H1 (cell line): ENCODE data around the gene TK2. TPM values are rescaled to one million over a fixed set of nuclear protein-coding genes. Genes with fewer than 3 reads are reported as not detected.
A peak's percentile ranks its signal among the peaks of the same experiment; 100 is the strongest.

Experiments used
- CTCF ChIA-PET: fragments of 300-600 bp; sonication (Branson Sonifier 250); formaldehyde crosslinking; loops from one replicate; lab custom pipeline; 2021; ENCODE audit not compliant: partially characterized antibody; lab: Charles Lee
- POLR2A ChIA-PET: fragments of 300-600 bp; sonication (Branson Sonifier 250); formaldehyde crosslinking; loops from one replicate; lab custom pipeline; 2021; ENCODE audit warnings: inconsistent platforms; ENCODE audit not compliant: partially characterized antibody; lab: Charles Lee
- DNase-seq, 2 experiments: peaks; one replicate each; pipeline versions ENCODE4 v3.0.0 to v3.0.0-alpha.2; 2010 to 2022; ENCODE audit warnings: low spot score in 2 of 2, low read depth in 1 of 2, mixed read lengths in 1 of 2
- FAIRE-seq: peaks from 2 replicates; lab custom pipeline; 2011; peaks lifted over from hg19 to GRCh38; lab: Jason Lieb, UNC
- H2AFZ ChIP-seq: 2 replicates; pipeline ENCODE4 v1.8.1; 2012; ENCODE audit warnings: low read length, inconsistent platforms
- H2AK5ac ChIP-seq: 2 replicates; pipeline ENCODE4 v1.6.1; 2013; ENCODE audit warnings: low read depth, low read length
- H2BK120ac ChIP-seq: replicated peaks from 2 replicates; pipeline ENCODE3; 2013; ENCODE audit warnings: low read depth, low read length, inconsistent platforms
- H2BK12ac ChIP-seq: 2 replicates; pipeline ENCODE4 v1.6.1; 2013; ENCODE audit warnings: low read depth, low read length
- H2BK15ac ChIP-seq: 2 replicates; pipeline ENCODE4 v1.6.1; 2013; ENCODE audit warnings: low read length
- H2BK20ac ChIP-seq: 2 replicates; pipeline ENCODE4 v1.6.1; 2013; ENCODE audit warnings: low read length
- H2BK5ac ChIP-seq: 2 replicates; pipeline ENCODE4 v1.6.1; 2013; ENCODE audit warnings: low read depth, low read length
- H3K14ac ChIP-seq: 2 replicates; pipeline ENCODE4 v1.6.1; 2013; ENCODE audit warnings: inconsistent platforms; ENCODE audit not compliant: insufficient read length
- H3K18ac ChIP-seq: 2 replicates; pipeline ENCODE4 v1.6.1; 2013; ENCODE audit warnings: low read length; ENCODE audit errors: extremely low read depth
- H3K23ac ChIP-seq: 2 replicates; pipeline ENCODE4 v1.6.1; 2013; ENCODE audit warnings: inconsistent platforms; ENCODE audit not compliant: insufficient read length
- H3K23me2 ChIP-seq: 2 replicates; pipeline ENCODE4 v1.6.1; 2013; ENCODE audit warnings: low read depth, low read length
- H3K27ac ChIP-seq: 2 replicates; pipeline ENCODE4 v1.6.1; 2011; ENCODE audit warnings: low read depth, low read length, inconsistent platforms
- H3K27me3 ChIP-seq, 4 experiments: replicated peaks in 1 of 4; 1 replicate in 1 of 4; 2 replicates in 3 of 4; pipeline versions ENCODE4 v1.6.1 to v1.8.1; 2011 to 2013; ENCODE audit warnings: low read length in 3 of 4, mild to moderate bottlenecking in 3 of 4, inconsistent platforms in 2 of 4, mixed read lengths in 2 of 4, moderate library complexity in 1 of 4; ENCODE audit not compliant: control insufficient read depth in 3 of 4, insufficient read depth in 3 of 4; ENCODE audit errors: extremely low read depth in 1 of 4
- H3K36me3 ChIP-seq, 4 experiments: 2 replicates each; pipeline versions ENCODE4 v1.6.1 to v1.8.1; 2011 to 2013; ENCODE audit warnings: mild to moderate bottlenecking in 4 of 4, low read length in 3 of 4, moderate library complexity in 2 of 4, control low read depth in 1 of 4, inconsistent platforms in 1 of 4; ENCODE audit not compliant: insufficient read depth in 4 of 4, control insufficient read depth in 2 of 4
- H3K4ac ChIP-seq: replicated peaks from 2 replicates; pipeline ENCODE3; 2013; ENCODE audit warnings: low read length, low read depth, mixed read lengths, inconsistent platforms; ENCODE audit not compliant: insufficient read length
- H3K4me1 ChIP-seq, 4 experiments: replicated peaks in 1 of 4; 1 replicate in 1 of 4; 2 replicates in 3 of 4; pipeline versions ENCODE4 v1.6.1 to v1.8.1; 2011 to 2013; ENCODE audit warnings: low read length in 3 of 4, inconsistent platforms in 2 of 4, mixed read lengths in 1 of 4; ENCODE audit not compliant: insufficient read depth in 4 of 4, control insufficient read depth in 3 of 4
- H3K4me2 ChIP-seq, 2 experiments: 2 replicates each; pipeline versions ENCODE4 v1.6.1 to v1.8.1; 2011 to 2013; ENCODE audit warnings: low read depth in 2 of 2, low read length in 2 of 2, control low read depth in 1 of 2, inconsistent platforms in 1 of 2, mild to moderate bottlenecking in 1 of 2; ENCODE audit not compliant: insufficient read depth in 1 of 2
- H3K4me3 ChIP-seq, 4 experiments: fragments of 200-600, 300-600 bp in 1 of 4; sonication (generic), shearing (Covaris generic), sonication (Bioruptor Twin) in 1 of 4; 2 replicates each; pipeline versions ENCODE4 v1.5.1 to v1.8.1; 2011 to 2016; ENCODE audit warnings: low read length in 4 of 4, low read depth in 3 of 4, control low read depth in 2 of 4, inconsistent platforms in 2 of 4, mild to moderate bottlenecking in 2 of 4, mixed read lengths in 1 of 4, moderate library complexity in 1 of 4; ENCODE audit not compliant: insufficient read depth in 2 of 4; ENCODE audit errors: extremely low read depth in 1 of 4
- H3K56ac ChIP-seq: replicated peaks from 2 replicates; pipeline ENCODE3; 2013; ENCODE audit warnings: low read depth, mild to moderate bottlenecking, mixed read lengths, low read length, inconsistent platforms; ENCODE audit not compliant: insufficient read length
- H3K79me1 ChIP-seq: 2 replicates; pipeline ENCODE4 v1.6.1; 2013; ENCODE audit warnings: low read depth, low read length, control low read depth
- H3K79me2 ChIP-seq, 2 experiments: 2 replicates each; pipeline versions ENCODE4 v1.6.1 to v1.8.1; 2012 to 2013; ENCODE audit warnings: low read length in 2 of 2, mild to moderate bottlenecking in 2 of 2, inconsistent platforms in 1 of 2; ENCODE audit not compliant: insufficient read depth in 2 of 2, control insufficient read depth in 1 of 2
- H3K9ac ChIP-seq, 4 experiments: replicated peaks in 1 of 4; 1 replicate in 1 of 4; 2 replicates in 3 of 4; pipeline versions ENCODE4 v1.6.1 to v1.8.1; 2011 to 2013; ENCODE audit warnings: low read depth in 3 of 4, low read length in 3 of 4, control low read depth in 2 of 4, mild to moderate bottlenecking in 2 of 4, moderate library complexity in 2 of 4, inconsistent platforms in 1 of 4; ENCODE audit errors: extremely low read depth in 1 of 4
- H3K9me3 ChIP-seq, 2 experiments: 2 replicates each; pipeline versions ENCODE4 v1.6.1 to v1.8.1; 2012 to 2013; ENCODE audit warnings: mild to moderate bottlenecking in 2 of 2, moderate library complexity in 2 of 2, control low read depth in 1 of 2, inconsistent platforms in 1 of 2, low read depth in 1 of 2, low read length in 1 of 2, mixed read lengths in 1 of 2; ENCODE audit not compliant: insufficient read depth in 2 of 2
- H4K20me1 ChIP-seq, 2 experiments: replicated peaks in 1 of 2; 2 replicates each; pipeline versions ENCODE3 to v1.8.1; 2011 to 2013; ENCODE audit warnings: inconsistent platforms in 2 of 2, low read length in 2 of 2, mild to moderate bottlenecking in 1 of 2; ENCODE audit not compliant: insufficient read depth in 2 of 2, control insufficient read depth in 1 of 2
- H4K5ac ChIP-seq: 2 replicates; pipeline ENCODE4 v1.6.1; 2013; ENCODE audit warnings: low read length, low read depth, mixed read lengths, inconsistent platforms; ENCODE audit not compliant: insufficient read length
- H4K8ac ChIP-seq: 2 replicates; pipeline ENCODE4 v1.8.0; 2013; ENCODE audit warnings: mild to moderate bottlenecking, moderate library complexity, low read length, inconsistent platforms; ENCODE audit not compliant: insufficient read depth; ENCODE audit errors: extremely low read depth
- H4K91ac ChIP-seq: replicated peaks from 2 replicates; pipeline ENCODE3; 2013; ENCODE audit warnings: low read length, mixed read lengths, inconsistent platforms; ENCODE audit not compliant: insufficient read length
- CBX8 ChIP-seq: fragments of 300-800, 300-1000 bp; sonication (generic); IDR thresholded peaks from 2 replicates; pipeline ENCODE4 v1.7.1; 2016; ENCODE audit warnings: low read depth, low read length, borderline replicate concordance
- CREB1 ChIP-seq: IDR thresholded peaks from 2 replicates; pipeline ENCODE4 v1.6.1; 2012; ENCODE audit warnings: inconsistent platforms
- GTF2F1 ChIP-seq: IDR thresholded peaks from 2 replicates; pipeline ENCODE4 v1.6.1; 2012; ENCODE audit warnings: low read depth, low read length, improper control_type of control experiment, borderline replicate concordance
- KDM5A ChIP-seq: fragments of 200-600 bp; IDR thresholded peaks from 2 replicates; pipeline ENCODE4 v1.7.1; 2012; ENCODE audit warnings: mild to moderate bottlenecking, low read length, inconsistent platforms, mixed read lengths
- PHF8 ChIP-seq: fragments of 200-600 bp; sonication (generic); conservative IDR thresholded peaks from 2 replicates; pipeline ENCODE4 v1.7.1; 2012; ENCODE audit warnings: low read depth, mild to moderate bottlenecking, inconsistent platforms, low read length, moderate library complexity
- RBBP5 ChIP-seq: IDR thresholded peaks from 2 replicates; pipeline ENCODE4 v1.7.1; 2012; ENCODE audit warnings: low read depth, mild to moderate bottlenecking, inconsistent platforms, low read length, moderate library complexity, borderline replicate concordance
- SAP30 ChIP-seq: fragments of 300-600 bp; sonication (generic); IDR thresholded peaks from 2 replicates; pipeline ENCODE4 v1.7.1; 2012; ENCODE audit warnings: low read length, moderate library complexity, mild to moderate bottlenecking, inconsistent platforms; ENCODE audit not compliant: insufficient read depth, insufficient replicate concordance
- SP1 ChIP-seq: IDR thresholded peaks from 2 replicates; pipeline ENCODE4 v1.6.1; 2011; ENCODE audit warnings: low read depth, low read length
- SP2 ChIP-seq: IDR thresholded peaks from 2 replicates; pipeline ENCODE4 v1.6.1; 2012; ENCODE audit warnings: mild to moderate bottlenecking, low read length, inconsistent platforms
- SRF ChIP-seq: IDR thresholded peaks from 2 replicates; pipeline ENCODE4 v1.6.1; 2011; ENCODE audit warnings: mild to moderate bottlenecking, low read depth, low read length, moderate library complexity
- TAF1 ChIP-seq: IDR thresholded peaks from 2 replicates; pipeline ENCODE4 v1.6.1; 2011; ENCODE audit warnings: mild to moderate bottlenecking, low read depth, low read length
- WGBS, 2 experiments: shearing (Covaris generic) in 1 of 2; methylation state at CpG; one replicate each; pipeline versions ENCODE4 v1.1.6 to v1.1.7; 2013 to 2015; ENCODE audit warnings: low lambda C conversion rate in 2 of 2, mixed read lengths in 2 of 2, inconsistent platforms in 1 of 2, low coverage in 1 of 2, missing lambda C conversion rate in 1 of 2; ENCODE audit not compliant: insufficient replicate concordance in 2 of 2, insufficient coverage in 1 of 2, insufficient read length in 1 of 2; ENCODE audit errors: extremely low coverage in 1 of 2, missing lambda C conversion rate in 1 of 2; 5-methylcytosine and 5-hydroxymethylcytosine counted together
- polyA plus RNA-seq, 7 experiments: library from polyadenylated mRNA; depleted of rRNA in 3 of 7; stranded (reverse) in 5 of 7; unstranded in 2 of 7; fragments of >200 nt in 5 of 7; fragments of 200-250 nt in 2 of 7; gene quantifications; 1 replicate in 5 of 7; 2 replicates in 1 of 7; 4 replicates in 1 of 7; pipeline versions ENCODE4 v1.2.1 to v1.2.3, GENCODE V29; 2011 to 2013; ENCODE audit warnings: missing spikeins in 2 of 7, mixed read lengths in 2 of 7
- total RNA-seq: library from RNA; stranded (reverse); fragmentation: NEBNext Ultra II Directional; extraction: Animal tissue kit (Norgen Biotek cat#: 25700); gene quantifications from 2 replicates; pipeline ENCODE4 v1.2.1, GENCODE V29; 2021
- TF ChIP-seq, protein P1 (sequence below): IDR thresholded peaks from 2 replicates; pipeline ENCODE4 v1.6.1; 2011; ENCODE audit warnings: low read depth, mild to moderate bottlenecking, low read length; ENCODE audit not compliant: insufficient read depth
- TF ChIP-seq, protein P2 (sequence below): IDR thresholded peaks from 2 replicates; pipeline ENCODE4 v1.6.1; 2011; ENCODE audit warnings: low read length, improper control_type of control experiment

The TK2 gene
- total and polyA plus RNA-seq, 2 of the 8 experiments (the other 6 are each of a cell fraction or from before 2014, with no cell fraction given): 2.7 to 3.6 TPM

DNA sequence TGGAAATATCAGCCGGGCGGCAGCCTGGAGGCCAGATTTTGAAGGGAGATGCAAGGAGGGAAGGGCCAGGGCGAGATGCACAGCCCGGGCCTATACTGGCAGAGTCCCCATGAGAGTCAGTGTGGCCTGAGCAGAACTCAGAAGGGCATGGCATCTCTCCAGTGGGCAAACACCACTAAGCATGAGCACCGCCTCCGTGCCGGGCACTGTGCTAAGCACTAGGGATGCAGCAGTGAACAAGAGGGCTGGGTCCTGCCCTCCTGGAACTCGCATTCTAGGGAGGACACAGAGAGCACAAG, 33.5 kb downstream of the TK2 start:
- Histone ChIP-seq H3K4ac (no peak overlapping the region), H2BK15ac (0 out of 2 replicates have a peak overlapping the region, but pooled peaks have one; percentile 29), H4K20me1 (no peaks in the 10 kb centered on the region), H2BK5ac (no peak overlapping the region), H3K56ac (no peak overlapping the region), H2AK5ac (peak overlapping the region; percentile 40; the same call in 1 of the 2 replicates), H2BK12ac (peak overlapping the region; percentile 75; the same call in 1 of the 2 replicates), H3K4me2 (no peak overlapping the region), H3K23me2 (no peaks in the 10 kb centered on the region), H3K9me3 (no peaks in the 10 kb centered on the region), H2BK20ac (peak overlapping the region; percentile 32; the same call in 1 of the 2 replicates), H3K4me3 (no peak overlapping the region), H2BK120ac (no peak overlapping the region), H3K27me3 (no peaks in the 10 kb centered on the region), H3K27ac (no peak overlapping the region), H3K14ac (no peak overlapping the region), H3K4me1 (peaks cover 2 to 13% (median 4%) of the 10 kb centered on the region in 4 experiments; a peak in 6 of 7 replicates), H3K9ac (no peak overlapping the region), H3K79me1 (no peaks in the 10 kb centered on the region), H4K8ac (no peak overlapping the region), H2AFZ (no peak overlapping the region), H4K5ac (no peak overlapping the region), H3K23ac (no peak overlapping the region), H4K91ac (no peak overlapping the region), H3K18ac (no peak overlapping the region; the same call in 1 of the 2 replicates), H3K36me3 (no peaks in the 10 kb centered on the region), H3K79me2 (no peaks in the 10 kb centered on the region)
- no peak for DNase-seq
- ChIA-PET CTCF (interaction anchor here (0.7 to 1.5 kb wide), 10 partner anchors 26 to 109 kb away, joined by 3 to 14 read pairs (median 6); no protein-coding TSS in a partner anchor), POLR2A (no interaction called here)
- 88% methylated on average over 8 of the region's 8 CpGs; no CpG with 5 or more reads in 1 of the 2 experiments for WGBS, 2 experiments
- FAIRE-seq: no peak
- TF ChIP-seq, protein P1, sequence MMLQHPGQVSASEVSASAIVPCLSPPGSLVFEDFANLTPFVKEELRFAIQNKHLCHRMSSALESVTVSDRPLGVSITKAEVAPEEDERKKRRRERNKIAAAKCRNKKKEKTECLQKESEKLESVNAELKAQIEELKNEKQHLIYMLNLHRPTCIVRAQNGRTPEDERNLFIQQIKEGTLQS: no peak
- TF ChIP-seq CREB1 (no peak), SAP30 (no peak), RBBP5 (no peak), GTF2F1 (no peak), SRF (no peak), PHF8 (no peak), CBX8 (no peak), TAF1 (no peak), SP2 (no peak), SP1 (no peak), KDM5A (no peak)
- TF ChIP-seq, protein P2, sequence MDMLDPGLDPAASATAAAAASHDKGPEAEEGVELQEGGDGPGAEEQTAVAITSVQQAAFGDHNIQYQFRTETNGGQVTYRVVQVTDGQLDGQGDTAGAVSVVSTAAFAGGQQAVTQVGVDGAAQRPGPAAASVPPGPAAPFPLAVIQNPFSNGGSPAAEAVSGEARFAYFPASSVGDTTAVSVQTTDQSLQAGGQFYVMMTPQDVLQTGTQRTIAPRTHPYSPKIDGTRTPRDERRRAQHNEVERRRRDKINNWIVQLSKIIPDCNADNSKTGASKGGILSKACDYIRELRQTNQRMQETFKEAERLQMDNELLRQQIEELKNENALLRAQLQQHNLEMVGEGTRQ: no peak
